ENCODE measurements around the gene SPATA31C2.
"Not testable (repeated sequence)": the region's sequence is repeated elsewhere in the genome, so short reads cannot be mapped to it uniquely, and the experiment has no call there.

Gene SPATA31C2

DNA sequence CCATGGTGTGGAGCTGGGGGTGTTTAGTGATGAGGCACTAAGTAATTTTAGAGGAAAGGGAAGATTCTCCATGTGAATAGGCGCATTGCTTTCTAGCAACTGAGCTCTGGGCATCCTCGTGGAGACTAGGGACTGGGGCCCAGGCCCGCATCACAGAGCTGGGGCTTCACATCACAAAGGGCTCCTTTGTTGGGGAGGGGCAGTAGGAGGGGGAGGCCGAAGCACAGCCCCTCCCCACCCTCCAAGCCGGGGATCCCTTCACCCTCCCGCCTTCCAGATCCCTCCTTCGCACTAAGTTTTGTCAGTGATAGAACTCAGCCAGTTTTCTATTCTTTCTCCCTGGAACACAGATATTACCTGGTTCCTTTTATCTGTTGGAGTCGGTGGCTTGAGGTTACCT lies at the start of gene SPATA31C2:
TSS of gene SPATA31C2 (minus strand) at position 101 of the 400 bp plus-strand sequence. CDS start at position 72, 29 bp downstream.
- ATAC-seq: not testable (repeated sequence)

GRCh38 chr9:88187631-88188030 lies 49.4 kb upstream of the SPATA31C2 start:
- no peak for TF ChIP-seq ZC3H10 (CRISPR knock-in tag; IDR thresholded peaks at IDR 0.05)
- TF ChIP-seq SNAI2 (CRISPR knock-in tag; IDR thresholded peaks at IDR 0.05): no peak
- no peak for TF ChIP-seq ZNF70 (CRISPR knock-in tag; IDR thresholded peaks at IDR 0.05)
- no peak for TF ChIP-seq TOX (CRISPR knock-in tag; IDR thresholded peaks at IDR 0.05; ENCODE audit: borderline replicate concordance)
- TF ChIP-seq RARB (CRISPR knock-in tag; IDR thresholded peaks at IDR 0.05): no peak
- TF ChIP-seq GLIS3 (CRISPR knock-in tag; IDR thresholded peaks at IDR 0.05): no peak
- no peak for TF ChIP-seq PATZ1 (CRISPR knock-in tag; IDR thresholded peaks at IDR 0.05; ENCODE audit: borderline replicate concordance)
- no peak for TF ChIP-seq CSDC2 (CRISPR knock-in tag; IDR thresholded peaks at IDR 0.05)
- TF ChIP-seq PPARA (CRISPR knock-in tag; IDR thresholded peaks at IDR 0.05; ENCODE audit: borderline replicate concordance): no peak
- TF ChIP-seq ARNTL (CRISPR knock-in tag; IDR thresholded peaks at IDR 0.05; ENCODE audit: borderline replicate concordance, low read depth): no peak
- no peak for TF ChIP-seq ZNF8 (CRISPR knock-in tag; IDR thresholded peaks at IDR 0.05)
- TF ChIP-seq ZNF565 (CRISPR knock-in tag; conservative IDR thresholded peaks at IDR 0.05; ENCODE audit: low read depth): no peak
- TF ChIP-seq ISL1 (CRISPR knock-in tag; IDR thresholded peaks at IDR 0.05): no peak
- no peak for ATAC-seq

- no peak for ATAC-seq
- TF ChIP-seq GLIS3 (CRISPR knock-in tag; IDR thresholded peaks at IDR 0.05): no peak
- TF ChIP-seq TCF4 (CRISPR knock-in tag; IDR thresholded peaks at IDR 0.05; ENCODE audit: borderline replicate concordance): no peak
- TF ChIP-seq PPARA (CRISPR knock-in tag; IDR thresholded peaks at IDR 0.05; ENCODE audit: borderline replicate concordance): no peak
Observed at GRCh38 chr9:88186495-88187110, 48.3 kb upstream of the SPATA31C2 start.

GRCh38 chr9:88184976-88185375 lies 46.7 kb upstream of the SPATA31C2 start:
- no peak for ATAC-seq
- TF ChIP-seq ZNF70 (CRISPR knock-in tag; IDR thresholded peaks at IDR 0.05) (no peak), TSHZ2 (CRISPR knock-in tag; IDR thresholded peaks at IDR 0.05) (no peak), BACH2 (CRISPR knock-in tag; IDR thresholded peaks at IDR 0.05; ENCODE audit: borderline replicate concordance) (no peak), PATZ1 (CRISPR knock-in tag; IDR thresholded peaks at IDR 0.05; ENCODE audit: borderline replicate concordance) (no peak), ZFP3 (CRISPR knock-in tag; IDR thresholded peaks at IDR 0.05) (no peak), CSDC2 (CRISPR knock-in tag; IDR thresholded peaks at IDR 0.05) (no peak), CSRNP3 (CRISPR knock-in tag; IDR thresholded peaks at IDR 0.05) (no peak), TCF4 (CRISPR knock-in tag; IDR thresholded peaks at IDR 0.05; ENCODE audit: borderline replicate concordance) (no peak), GLIS3 (CRISPR knock-in tag; IDR thresholded peaks at IDR 0.05) (no peak), ZNF565 (CRISPR knock-in tag; conservative IDR thresholded peaks at IDR 0.05; ENCODE audit: low read depth) (no peak), ISL1 (CRISPR knock-in tag; IDR thresholded peaks at IDR 0.05) (no peak), ZFP30 (CRISPR knock-in tag; IDR thresholded peaks at IDR 0.05) (no peak), OSR1 (CRISPR knock-in tag; IDR thresholded peaks at IDR 0.05) (no peak), SNAI2 (CRISPR knock-in tag; IDR thresholded peaks at IDR 0.05) (no peak)

Data from SK-N-SH treated with all-trans-retinoic acid at 6 μM for 48 hours (cell line).